ENCODE measurements around the gene GPR108. TPM values are rescaled to one million over a fixed set of nuclear protein-coding genes. Genes with fewer than 3 reads are reported as not detected.
A peak's percentile ranks its signal among the peaks of the same experiment; 100 is the strongest.

Gene GPR108
- total and polyA plus RNA-seq, 2 of the 13 experiments (the other 11 are each of a cell fraction or from before 2014, with no cell fraction given): 36.4 to 63.0 TPM

DNA sequence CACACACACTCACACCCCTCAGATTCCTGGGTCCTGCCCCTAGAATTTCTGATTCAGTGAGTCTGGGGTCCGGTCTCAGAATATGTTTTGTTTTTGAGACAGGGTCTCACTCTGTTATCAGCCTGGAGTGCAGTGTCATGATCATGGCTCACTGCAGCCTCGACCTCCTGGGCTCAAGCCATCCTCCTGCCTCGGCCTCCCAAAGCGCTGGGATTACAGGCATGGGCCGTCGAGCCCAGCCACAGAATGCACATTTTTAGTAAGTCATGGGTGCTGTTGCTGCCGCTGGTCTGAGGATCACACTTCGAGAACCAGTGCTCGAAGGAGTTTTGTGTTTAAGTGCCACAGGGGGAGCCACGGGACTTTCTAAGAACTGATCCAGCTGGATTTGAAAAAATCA is 45.4 kb downstream of the GPR108 start:
- ATAC-seq (no peak), DNase-seq (ENCODE audit: low spot score) (no peak), FAIRE-seq (no peak)
- CTCF ChIA-PET (ENCODE audit: low intra/inter-chr PET ratio, low total read pairs): no interaction called here
- H3K9me3 ChIP-seq (ENCODE audit: low read length): no peaks in the 10 kb centered on the region
- H3K9ac ChIP-seq (ENCODE audit: insufficient read depth, low read depth, low read length): no peak overlapping the region
- no peaks in the 10 kb centered on the region for H3K4me1 ChIP-seq (ENCODE audit: insufficient read depth, low read length)
- WGBS (ENCODE audit: low lambda C conversion rate): 98% methylated on average over 5 of the region's 10 CpGs
- H3K79me2 ChIP-seq (ENCODE audit: insufficient read depth, low read length): no peaks in the 10 kb centered on the region
- POLR2A ChIA-PET: no interaction called here
- H2AFZ ChIP-seq (ENCODE audit: low read length): no peak overlapping the region
- BruUV-seq (replicated peaks): no TSS peak
- no peak overlapping the region for H3K4me2 ChIP-seq (ENCODE audit: low read depth, low read length)
- H3K27ac ChIP-seq (ENCODE audit: extremely low read length, insufficient read depth, low read length): no peak overlapping the region
- intact Hi-C loops (cut with micrococcal nuclease; ENCODE audit: unreplicated experiment): no loop called here
- H4K20me1 ChIP-seq (ENCODE audit: insufficient read depth, low read length): peaks cover 56% of the 10 kb centered on the region
- H3K4me3 ChIP-seq (replicated peaks in 1 of 3; ENCODE audit: insufficient read depth in 1 of 3, low read depth in 2 of 3, low read length in 3 of 3): no peak overlapping the region
- peaks cover 37 to 82% of the 10 kb centered on the region in 2 experiments for H3K36me3 ChIP-seq (replicated peaks in 1 of 2; ENCODE audit: control insufficient read depth in 1 of 2, insufficient read depth in 2 of 2, low read length in 2 of 2)
- no peaks in the 10 kb centered on the region for H3K27me3 ChIP-seq (ENCODE audit: control insufficient read depth in 1 of 2, insufficient read depth in 2 of 2, low read length in 2 of 2)
- in situ Hi-C loops (cut with HindIII; ENCODE audit: extremely low pct_ligation_motif_present, low pct_unique_long_range_greater_than_20kb): no loop called here
- 0 out of 2 replicates have a peak, but pooled peaks have one; percentile 12 for TF ChIP-seq POLR2AphosphoS2 (IDR thresholded peaks at IDR 0.05; ENCODE audit: low read depth, low read length)
- no peak for TF ChIP-seq SYNCRIP (IDR thresholded peaks at IDR 0.05; ENCODE audit: insufficient read depth, low read depth, low read length)
- peak in 1 of 2 experiments; percentile 25; a peak in 1 of 4 replicates for TF ChIP-seq POLR2A (IDR thresholded peaks at IDR 0.05; ENCODE audit: insufficient read depth in 1 of 2, low read depth in 2 of 2, low read length in 2 of 2)
- TF ChIP-seq CHD4 (IDR thresholded peaks at IDR 0.05; ENCODE audit: borderline replicate concordance, low read length): no peak
- no peak for TF ChIP-seq SNRNP70 (IDR thresholded peaks at IDR 0.05; ENCODE audit: low read depth, low read length)
- no peak for TF ChIP-seq ZNF766 (CRISPR knock-in tag; IDR thresholded peaks at IDR 0.05; ENCODE audit: borderline replicate concordance)
- no peak for TF ChIP-seq ESRRA (CRISPR knock-in tag; IDR thresholded peaks at IDR 0.05; ENCODE audit: low read depth)
- TF ChIP-seq, protein P1, sequence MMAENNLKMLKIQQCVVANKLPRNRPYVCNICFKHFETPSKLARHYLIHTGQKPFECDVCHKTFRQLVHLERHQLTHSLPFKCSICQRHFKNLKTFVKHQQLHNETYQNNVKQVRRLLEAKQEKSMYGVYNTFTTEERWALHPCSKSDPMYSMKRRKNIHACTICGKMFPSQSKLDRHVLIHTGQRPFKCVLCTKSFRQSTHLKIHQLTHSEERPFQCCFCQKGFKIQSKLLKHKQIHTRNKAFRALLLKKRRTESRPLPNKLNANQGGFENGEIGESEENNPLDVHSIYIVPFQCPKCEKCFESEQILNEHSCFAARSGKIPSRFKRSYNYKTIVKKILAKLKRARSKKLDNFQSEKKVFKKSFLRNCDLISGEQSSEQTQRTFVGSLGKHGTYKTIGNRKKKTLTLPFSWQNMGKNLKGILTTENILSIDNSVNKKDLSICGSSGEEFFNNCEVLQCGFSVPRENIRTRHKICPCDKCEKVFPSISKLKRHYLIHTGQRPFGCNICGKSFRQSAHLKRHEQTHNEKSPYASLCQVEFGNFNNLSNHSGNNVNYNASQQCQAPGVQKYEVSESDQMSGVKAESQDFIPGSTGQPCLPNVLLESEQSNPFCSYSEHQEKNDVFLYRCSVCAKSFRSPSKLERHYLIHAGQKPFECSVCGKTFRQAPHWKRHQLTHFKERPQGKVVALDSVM (CRISPR knock-in tag; IDR thresholded peaks at IDR 0.05): peak; percentile 75
- TF ChIP-seq, protein P2, sequence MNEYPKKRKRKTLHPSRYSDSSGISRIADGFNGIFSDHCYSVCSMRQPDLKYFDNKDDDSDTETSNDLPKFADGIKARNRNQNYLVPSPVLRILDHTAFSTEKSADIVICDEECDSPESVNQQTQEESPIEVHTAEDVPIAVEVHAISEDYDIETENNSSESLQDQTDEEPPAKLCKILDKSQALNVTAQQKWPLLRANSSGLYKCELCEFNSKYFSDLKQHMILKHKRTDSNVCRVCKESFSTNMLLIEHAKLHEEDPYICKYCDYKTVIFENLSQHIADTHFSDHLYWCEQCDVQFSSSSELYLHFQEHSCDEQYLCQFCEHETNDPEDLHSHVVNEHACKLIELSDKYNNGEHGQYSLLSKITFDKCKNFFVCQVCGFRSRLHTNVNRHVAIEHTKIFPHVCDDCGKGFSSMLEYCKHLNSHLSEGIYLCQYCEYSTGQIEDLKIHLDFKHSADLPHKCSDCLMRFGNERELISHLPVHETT (CRISPR knock-in tag; conservative IDR thresholded peaks at IDR 0.05): no peak
- no peak for TF ChIP-seq MEF2D (CRISPR knock-in tag; IDR thresholded peaks at IDR 0.05)
- TF ChIP-seq TBX3 (IDR thresholded peaks at IDR 0.05; ENCODE audit: borderline replicate concordance): no peak
- TF ChIP-seq CCDC6 (CRISPR knock-in tag; IDR thresholded peaks at IDR 0.05): no peak
- no peak for TF ChIP-seq ZNF331 (CRISPR knock-in tag; IDR thresholded peaks at IDR 0.05)
- TF ChIP-seq ZNF839 (CRISPR knock-in tag; IDR thresholded peaks at IDR 0.05; ENCODE audit: borderline replicate concordance): no peak
- TF ChIP-seq, protein P3, sequence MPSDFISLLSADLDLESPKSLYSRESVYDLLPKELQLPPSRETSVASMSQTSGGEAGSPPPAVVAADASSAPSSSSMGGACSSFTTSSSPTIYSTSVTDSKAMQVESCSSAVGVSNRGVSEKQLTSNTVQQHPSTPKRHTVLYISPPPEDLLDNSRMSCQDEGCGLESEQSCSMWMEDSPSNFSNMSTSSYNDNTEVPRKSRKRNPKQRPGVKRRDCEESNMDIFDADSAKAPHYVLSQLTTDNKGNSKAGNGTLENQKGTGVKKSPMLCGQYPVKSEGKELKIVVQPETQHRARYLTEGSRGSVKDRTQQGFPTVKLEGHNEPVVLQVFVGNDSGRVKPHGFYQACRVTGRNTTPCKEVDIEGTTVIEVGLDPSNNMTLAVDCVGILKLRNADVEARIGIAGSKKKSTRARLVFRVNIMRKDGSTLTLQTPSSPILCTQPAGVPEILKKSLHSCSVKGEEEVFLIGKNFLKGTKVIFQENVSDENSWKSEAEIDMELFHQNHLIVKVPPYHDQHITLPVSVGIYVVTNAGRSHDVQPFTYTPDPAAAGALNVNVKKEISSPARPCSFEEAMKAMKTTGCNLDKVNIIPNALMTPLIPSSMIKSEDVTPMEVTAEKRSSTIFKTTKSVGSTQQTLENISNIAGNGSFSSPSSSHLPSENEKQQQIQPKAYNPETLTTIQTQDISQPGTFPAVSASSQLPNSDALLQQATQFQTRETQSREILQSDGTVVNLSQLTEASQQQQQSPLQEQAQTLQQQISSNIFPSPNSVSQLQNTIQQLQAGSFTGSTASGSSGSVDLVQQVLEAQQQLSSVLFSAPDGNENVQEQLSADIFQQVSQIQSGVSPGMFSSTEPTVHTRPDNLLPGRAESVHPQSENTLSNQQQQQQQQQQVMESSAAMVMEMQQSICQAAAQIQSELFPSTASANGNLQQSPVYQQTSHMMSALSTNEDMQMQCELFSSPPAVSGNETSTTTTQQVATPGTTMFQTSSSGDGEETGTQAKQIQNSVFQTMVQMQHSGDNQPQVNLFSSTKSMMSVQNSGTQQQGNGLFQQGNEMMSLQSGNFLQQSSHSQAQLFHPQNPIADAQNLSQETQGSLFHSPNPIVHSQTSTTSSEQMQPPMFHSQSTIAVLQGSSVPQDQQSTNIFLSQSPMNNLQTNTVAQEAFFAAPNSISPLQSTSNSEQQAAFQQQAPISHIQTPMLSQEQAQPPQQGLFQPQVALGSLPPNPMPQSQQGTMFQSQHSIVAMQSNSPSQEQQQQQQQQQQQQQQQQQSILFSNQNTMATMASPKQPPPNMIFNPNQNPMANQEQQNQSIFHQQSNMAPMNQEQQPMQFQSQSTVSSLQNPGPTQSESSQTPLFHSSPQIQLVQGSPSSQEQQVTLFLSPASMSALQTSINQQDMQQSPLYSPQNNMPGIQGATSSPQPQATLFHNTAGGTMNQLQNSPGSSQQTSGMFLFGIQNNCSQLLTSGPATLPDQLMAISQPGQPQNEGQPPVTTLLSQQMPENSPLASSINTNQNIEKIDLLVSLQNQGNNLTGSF (CRISPR knock-in tag; IDR thresholded peaks at IDR 0.05): no peak
- no peak for TF ChIP-seq ZNF776 (CRISPR knock-in tag; IDR thresholded peaks at IDR 0.05)
